Nasal cavity respiratory epithelium epithelial cell of viscerocranial mucosa (primary cell): ENCODE measurements around the gene PHF13. TPM values are rescaled to one million over a fixed set of nuclear protein-coding genes. Genes with fewer than 3 reads are reported as not detected.

Source experiments
- total RNA-seq: library from RNA; depleted of rRNA; stranded (reverse); fragments of >200 nt; gene quantifications from 2 replicates; pipeline ENCODE4 v1.2.3, GENCODE V29; 2014

PHF13 gene
- total RNA-seq: 8.2 and 20.2 TPM in 2 replicates

GRCh38 chr1:6613361-6614018, at the start of gene PHF13:
Gene PHF13, plus strand, starts transcription at chr1:6613731. Its CDS starts 336 bp downstream, at chr1:6614067.

GRCh38 chr1:6579374-6580118, 34.0 kb upstream of the PHF13 start, which contains the start of gene ZBTB48:
Gene ZBTB48, plus strand, starts transcription at chr1:6579994. Its CDS starts 616 bp downstream, at chr1:6580610.

GRCh38 chr1:6602669-6603237, 10.8 kb upstream of the PHF13 start, which contains the start of gene KLHL21:
Gene KLHL21, minus strand, starts transcription at chr1:6602869. Its CDS starts 52 bp downstream, at chr1:6602817.

GRCh38 chr1:6624710-6625583, 11.4 kb downstream of the PHF13 start, which contains the start of gene THAP3:
Gene THAP3, plus strand, starts transcription at chr1:6624868. Its CDS starts 351 bp downstream, at chr1:6625219.

Other genes starting within 250 kb of the PHF13 start
- 62.5 and 76.2 TPM in 2 replicates for gene ACOT7, start 220.0 kb upstream of the PHF13 start, total RNA-seq
- 174 and 222 TPM in 2 replicates for gene HES2, start 193.8 kb upstream of the PHF13 start, total RNA-seq
- 2.4 and 43.2 TPM in 2 replicates for gene ESPN, start 189.0 kb upstream of the PHF13 start, total RNA-seq
- gene TNFRSF25, start 147.6 kb upstream of the PHF13 start, total RNA-seq: 11.3 and 20.5 TPM in 2 replicates
- gene PLEKHG5, start 122.1 kb upstream of the PHF13 start, total RNA-seq: 42.9 and 44.1 TPM in 2 replicates
- 18.8 and 24.6 TPM in 2 replicates for gene NOL9, start 59.2 kb upstream of the PHF13 start, total RNA-seq
- not detected in 2 replicates for gene TAS1R1, start 58.4 kb upstream of the PHF13 start, total RNA-seq
- gene ZBTB48, start 33.7 kb upstream of the PHF13 start, total RNA-seq: 21.3 and 22.6 TPM in 2 replicates
- gene KLHL21, start 10.9 kb upstream of the PHF13 start, total RNA-seq: 41.0 and 96.0 TPM in 2 replicates
- gene THAP3, start 11.1 kb downstream of the PHF13 start, total RNA-seq: 17.1 and 30.4 TPM in 2 replicates
- gene DNAJC11, start 88.1 kb downstream of the PHF13 start, total RNA-seq: 24.9 and 52.9 TPM in 2 replicates
- gene CAMTA1, start 171.7 kb downstream of the PHF13 start, total RNA-seq: 45.3 and 55.7 TPM in 2 replicates